ENCODE measurements around the gene SPG7.

The SPG7 gene

DNA sequence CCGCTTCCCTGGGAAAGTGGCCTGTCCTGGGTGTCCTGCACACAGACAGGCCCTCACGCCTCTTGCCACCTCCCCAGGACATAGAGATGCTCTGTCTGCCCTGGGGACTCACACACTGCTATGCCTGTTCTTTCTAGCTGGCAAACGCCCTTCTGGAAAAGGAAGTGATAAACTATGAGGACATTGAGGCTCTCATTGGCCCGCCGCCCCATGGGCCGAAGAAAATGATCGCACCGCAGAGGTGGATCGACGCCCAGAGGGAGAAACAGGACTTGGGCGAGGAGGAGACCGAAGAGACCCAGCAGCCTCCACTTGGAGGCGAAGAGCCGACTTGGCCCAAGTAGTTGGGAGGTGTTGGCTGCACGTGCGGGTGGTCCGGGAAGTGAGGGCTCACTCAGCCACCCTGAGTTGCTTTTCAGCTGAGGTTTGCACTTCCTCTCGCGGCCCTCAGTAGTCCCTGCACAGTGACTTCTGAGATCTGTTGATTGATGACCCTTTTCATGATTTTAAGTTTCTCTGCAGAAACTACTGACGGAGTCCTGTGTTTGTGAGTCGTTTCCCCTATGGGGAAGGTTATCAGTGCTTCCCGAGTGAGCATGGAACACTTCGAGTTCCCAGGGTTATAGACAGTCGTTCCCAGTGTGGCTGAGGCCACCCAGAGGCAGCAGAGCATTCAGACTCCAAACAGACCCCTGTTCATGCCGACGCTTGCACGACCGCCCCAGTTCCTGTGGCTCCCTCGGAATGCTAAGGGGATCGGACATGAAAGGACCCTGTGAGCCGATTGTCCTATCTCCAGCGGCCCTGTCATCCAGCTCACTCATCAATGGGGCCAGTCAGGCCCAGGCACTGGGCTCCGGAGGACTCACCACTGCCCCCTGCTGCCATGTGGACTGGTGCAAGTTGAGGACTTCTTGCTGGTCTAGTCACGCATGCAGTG lies 48.8 kb downstream of the SPG7 start:
- Mint-ChIP-seq H3K9me3 (no peaks in the 10 kb centered on the region), H3K27ac (no peak overlapping the region), H3K4me3 (no peak overlapping the region)

DNA sequence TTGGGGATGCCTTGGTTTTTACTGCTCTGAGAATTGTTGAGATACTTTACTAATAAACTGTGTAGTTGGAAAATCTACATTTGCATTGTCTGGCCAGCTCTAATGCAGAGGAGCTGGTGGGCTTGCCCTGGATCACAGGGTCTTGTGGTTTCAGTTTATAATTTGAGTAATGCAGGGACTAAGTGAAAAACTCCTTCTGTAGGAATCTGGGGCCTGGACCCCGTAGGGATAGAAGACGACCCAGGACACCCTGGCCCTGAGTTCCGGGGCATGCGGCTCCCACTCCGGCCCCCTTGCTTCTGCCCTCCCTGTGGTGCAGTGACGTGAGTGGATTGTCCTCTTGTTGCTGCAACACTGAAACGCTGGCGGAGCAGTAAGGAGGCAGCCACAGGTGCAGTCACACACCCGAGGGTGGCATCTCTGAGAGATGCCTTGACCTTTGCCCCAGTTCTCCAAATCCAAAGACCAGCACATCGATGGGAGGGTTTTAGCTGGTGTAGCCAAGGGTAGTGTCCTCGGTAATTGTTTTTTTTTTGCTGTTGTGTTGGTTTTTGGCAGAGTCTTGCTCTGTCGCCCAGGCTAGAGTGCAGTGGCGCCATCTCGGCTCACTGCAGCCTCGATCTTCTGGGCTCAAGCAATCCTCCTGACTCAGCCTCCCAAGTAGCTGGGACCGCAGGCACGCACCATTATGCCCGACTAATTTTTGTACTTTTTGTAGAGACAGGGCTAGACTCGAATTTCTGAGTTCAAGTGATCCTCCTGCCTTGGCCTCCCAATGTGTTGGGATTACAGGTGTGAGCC lies 49.7 kb downstream of the SPG7 start:
- Mint-ChIP-seq H3K27ac (no peak overlapping the region), H3K9me3 (no peaks in the 10 kb centered on the region), H3K36me3 (peaks cover 51% of the 10 kb centered on the region), H3K4me3 (no peak overlapping the region), H3K4me1 (peaks cover 27% of the 10 kb centered on the region)
- ATAC-seq: no peak
- DNase-seq (ENCODE audit: low spot score in 2 of 2): no peak

More for the DNA sequence above, 48.8 kb downstream of the SPG7 start:
- H3K4me1 Mint-ChIP-seq: peaks cover 21% of the 10 kb centered on the region
- H3K36me3 Mint-ChIP-seq: peaks cover 42% of the 10 kb centered on the region
- DNase-seq (ENCODE audit: low spot score in 2 of 2): peak; percentile 79 to 91
- ATAC-seq: peak; percentile 69

DNA sequence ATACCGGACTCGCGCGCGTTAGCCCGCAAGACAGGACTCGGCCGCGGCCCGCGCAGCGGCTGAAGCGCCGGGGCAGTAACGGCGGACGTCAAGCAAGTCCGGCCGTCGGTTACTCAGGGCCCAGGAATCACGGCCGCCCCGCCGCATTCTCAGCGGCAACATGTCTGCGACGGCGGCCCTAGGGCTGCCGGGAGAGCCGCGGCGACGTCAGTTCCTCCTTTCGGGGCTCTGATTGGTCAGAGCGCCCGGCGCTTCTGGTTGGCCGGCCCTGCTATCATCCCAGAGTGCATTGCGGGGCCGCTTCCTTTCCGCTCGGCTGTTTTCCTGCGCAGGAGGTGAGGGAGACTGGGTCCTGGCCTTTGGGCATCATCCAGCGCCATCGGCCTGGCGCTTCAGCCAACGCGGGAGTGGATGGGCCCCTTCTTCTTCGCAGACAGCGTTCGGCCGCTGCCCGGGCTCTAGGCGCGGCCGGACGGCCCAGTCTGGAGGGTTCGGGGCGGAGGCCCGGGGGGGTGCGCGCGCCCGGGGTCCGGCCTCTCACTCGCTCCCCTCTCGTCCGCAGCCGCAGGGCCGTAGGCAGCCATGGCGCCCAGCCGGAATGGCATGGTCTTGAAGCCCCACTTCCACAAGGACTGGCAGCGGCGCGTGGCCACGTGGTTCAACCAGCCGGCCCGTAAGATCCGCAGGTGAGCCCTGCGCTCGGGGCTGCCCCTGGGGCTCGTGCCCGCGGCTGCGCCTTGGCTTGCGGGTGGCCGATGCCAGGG lies 52.4 kb downstream of the SPG7 start, which contains the start of gene RPL13:
TSS of gene RPL13 (plus strand) at position 305 of the 764 bp plus-strand sequence. CDS start at position 583, 278 bp downstream.
- H3K4me3 Mint-ChIP-seq: peak within 1 kb of the TSS; percentile 96
- DNase-seq (ENCODE audit: low spot score in 2 of 2) (peak; percentile 80 to 95), ATAC-seq (peak; percentile 93)
- H3K27ac Mint-ChIP-seq: peak within 1 kb of the TSS; percentile 96
- H3K4me1 Mint-ChIP-seq: peaks cover 47% of the 10 kb centered on the region
- peaks cover 65% of the 10 kb centered on the region for H3K36me3 Mint-ChIP-seq
- no peaks in the 10 kb centered on the region for H3K9me3 Mint-ChIP-seq

DNA sequence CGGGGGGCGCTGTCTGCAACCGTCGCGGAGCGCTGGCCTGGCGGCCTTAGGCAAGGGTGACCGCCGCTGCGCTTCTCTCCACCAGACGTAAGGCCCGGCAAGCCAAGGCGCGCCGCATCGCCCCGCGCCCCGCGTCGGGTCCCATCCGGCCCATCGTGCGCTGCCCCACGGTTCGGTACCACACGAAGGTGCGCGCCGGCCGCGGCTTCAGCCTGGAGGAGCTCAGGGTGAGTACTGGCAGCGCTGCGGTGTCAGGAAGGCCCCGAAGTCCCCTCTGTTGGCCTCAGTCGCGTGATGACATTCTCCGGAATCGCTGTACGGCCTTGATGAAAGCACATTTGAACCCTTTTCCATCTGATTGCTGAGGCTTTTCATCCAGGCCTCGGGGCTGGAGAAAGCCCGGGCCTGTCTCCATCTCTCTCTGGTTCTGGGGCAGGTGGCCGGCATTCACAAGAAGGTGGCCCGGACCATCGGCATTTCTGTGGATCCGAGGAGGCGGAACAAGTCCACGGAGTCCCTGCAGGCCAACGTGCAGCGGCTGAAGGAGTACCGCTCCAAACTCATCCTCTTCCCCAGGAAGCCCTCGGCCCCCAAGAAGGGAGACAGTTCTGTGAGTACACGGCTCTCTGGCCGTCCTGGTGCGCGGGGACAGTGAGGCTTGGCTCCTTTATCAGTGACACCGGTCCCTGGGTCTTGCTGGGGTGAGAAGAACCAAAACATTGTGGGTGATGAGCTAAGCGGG lies 53.1 kb downstream of the SPG7 start:
- peaks cover 55% of the 10 kb centered on the region for H3K4me1 Mint-ChIP-seq
- no peak for DNase-seq (ENCODE audit: low spot score in 2 of 2)
- peaks cover 65% of the 10 kb centered on the region for H3K36me3 Mint-ChIP-seq
- H3K9me3 Mint-ChIP-seq: no peaks in the 10 kb centered on the region
- H3K27ac Mint-ChIP-seq: peak overlapping the region; percentile 96
- peak overlapping the region; percentile 96 for H3K4me3 Mint-ChIP-seq
- ATAC-seq: no peak

DNA sequence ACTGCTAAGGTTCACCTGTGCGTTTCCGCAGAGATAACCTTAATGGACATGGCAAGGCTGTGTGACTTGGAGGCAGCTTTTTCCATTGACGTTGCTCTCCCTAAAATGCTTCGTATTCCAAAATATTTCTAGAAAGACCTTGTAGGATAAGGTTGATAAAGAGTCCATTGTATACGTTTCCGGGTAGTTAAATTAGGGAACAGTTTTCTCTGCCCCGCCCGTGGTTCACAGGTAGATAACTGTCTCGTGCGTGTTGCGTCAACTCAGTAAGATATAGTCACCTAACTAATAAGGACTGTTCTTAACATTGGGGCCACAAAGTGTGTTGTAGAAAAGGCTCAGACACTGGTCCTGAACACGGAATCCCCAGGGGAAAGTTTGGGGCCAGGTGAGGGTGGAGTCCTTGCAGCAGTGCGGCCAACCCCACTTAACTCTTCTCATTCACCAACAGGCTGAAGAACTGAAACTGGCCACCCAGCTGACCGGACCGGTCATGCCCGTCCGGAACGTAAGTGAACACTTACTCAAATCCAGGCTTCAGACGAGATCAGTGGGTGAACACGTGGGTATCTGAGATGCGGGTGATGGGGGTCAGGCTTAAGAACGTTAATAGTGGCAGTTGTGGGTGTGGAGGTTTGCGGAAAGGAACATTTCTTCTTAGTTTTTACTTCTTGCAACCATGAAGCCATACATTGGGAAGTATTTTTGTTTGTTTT lies 53.8 kb downstream of the SPG7 start:
- Mint-ChIP-seq H3K9me3 (no peaks in the 10 kb centered on the region), H3K27ac (peak overlapping the region; percentile 96), H3K36me3 (peaks cover 65% of the 10 kb centered on the region), H3K4me3 (peak overlapping the region; percentile 96), H3K4me1 (peaks cover 57% of the 10 kb centered on the region)
- DNase-seq (ENCODE audit: low spot score in 2 of 2): no peak
- ATAC-seq: no peak

DNA sequence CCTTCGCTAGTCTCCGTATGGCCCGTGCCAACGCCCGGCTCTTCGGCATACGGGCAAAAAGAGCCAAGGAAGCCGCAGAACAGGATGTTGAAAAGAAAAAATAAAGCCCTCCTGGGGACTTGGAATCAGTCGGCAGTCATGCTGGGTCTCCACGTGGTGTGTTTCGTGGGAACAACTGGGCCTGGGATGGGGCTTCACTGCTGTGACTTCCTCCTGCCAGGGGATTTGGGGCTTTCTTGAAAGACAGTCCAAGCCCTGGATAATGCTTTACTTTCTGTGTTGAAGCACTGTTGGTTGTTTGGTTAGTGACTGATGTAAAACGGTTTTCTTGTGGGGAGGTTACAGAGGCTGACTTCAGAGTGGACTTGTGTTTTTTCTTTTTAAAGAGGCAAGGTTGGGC lies 54.7 kb downstream of the SPG7 start:
- peak overlapping the region; percentile 96 for H3K27ac Mint-ChIP-seq
- no peaks in the 10 kb centered on the region for H3K9me3 Mint-ChIP-seq
- ATAC-seq (no peak), DNase-seq (ENCODE audit: low spot score in 2 of 2) (no peak)
- H3K4me3 Mint-ChIP-seq: peak overlapping the region; percentile 96
- H3K4me1 Mint-ChIP-seq: peaks cover 50% of the 10 kb centered on the region
- peaks cover 65% of the 10 kb centered on the region for H3K36me3 Mint-ChIP-seq

DNA sequence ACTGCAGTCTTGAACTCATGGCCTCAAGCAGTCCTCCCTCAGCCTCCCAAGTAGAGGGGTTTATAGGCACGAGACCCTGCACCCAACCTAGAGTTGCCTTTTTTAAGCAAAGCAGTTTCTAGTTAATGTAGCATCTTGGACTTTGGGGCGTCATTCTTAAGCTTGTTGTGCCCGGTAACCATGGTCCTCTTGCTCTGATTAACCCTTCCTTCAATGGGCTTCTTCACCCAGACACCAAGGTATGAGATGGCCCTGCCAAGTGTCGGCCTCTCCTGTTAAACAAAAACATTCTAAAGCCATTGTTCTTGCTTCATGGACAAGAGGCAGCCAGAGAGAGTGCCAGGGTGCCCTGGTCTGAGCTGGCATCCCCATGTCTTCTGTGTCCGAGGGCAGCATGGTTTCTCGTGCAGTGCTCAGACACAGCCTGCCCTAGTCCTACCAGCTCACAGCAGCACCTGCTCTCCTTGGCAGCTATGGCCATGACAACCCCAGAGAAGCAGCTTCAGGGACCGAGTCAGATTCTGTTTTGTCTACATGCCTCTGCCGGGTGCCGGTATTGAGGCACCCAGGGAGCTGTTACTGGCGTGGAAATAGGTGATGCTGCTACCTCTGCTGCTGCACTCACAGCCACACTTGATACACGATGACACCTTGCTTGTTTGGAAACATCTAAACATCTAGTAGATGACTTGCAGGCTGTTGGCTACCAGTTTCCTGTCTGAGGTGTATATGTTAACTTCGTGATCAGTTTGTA lies 55.6 kb downstream of the SPG7 start:
- Mint-ChIP-seq H3K4me3 (peak overlapping the region; percentile 96), H3K9me3 (no peaks in the 10 kb centered on the region), H3K27ac (peak overlapping the region; percentile 61), H3K4me1 (peaks cover 50% of the 10 kb centered on the region), H3K36me3 (peaks cover 65% of the 10 kb centered on the region)
- ATAC-seq (no peak), DNase-seq (ENCODE audit: low spot score in 2 of 2) (no peak)

DNA sequence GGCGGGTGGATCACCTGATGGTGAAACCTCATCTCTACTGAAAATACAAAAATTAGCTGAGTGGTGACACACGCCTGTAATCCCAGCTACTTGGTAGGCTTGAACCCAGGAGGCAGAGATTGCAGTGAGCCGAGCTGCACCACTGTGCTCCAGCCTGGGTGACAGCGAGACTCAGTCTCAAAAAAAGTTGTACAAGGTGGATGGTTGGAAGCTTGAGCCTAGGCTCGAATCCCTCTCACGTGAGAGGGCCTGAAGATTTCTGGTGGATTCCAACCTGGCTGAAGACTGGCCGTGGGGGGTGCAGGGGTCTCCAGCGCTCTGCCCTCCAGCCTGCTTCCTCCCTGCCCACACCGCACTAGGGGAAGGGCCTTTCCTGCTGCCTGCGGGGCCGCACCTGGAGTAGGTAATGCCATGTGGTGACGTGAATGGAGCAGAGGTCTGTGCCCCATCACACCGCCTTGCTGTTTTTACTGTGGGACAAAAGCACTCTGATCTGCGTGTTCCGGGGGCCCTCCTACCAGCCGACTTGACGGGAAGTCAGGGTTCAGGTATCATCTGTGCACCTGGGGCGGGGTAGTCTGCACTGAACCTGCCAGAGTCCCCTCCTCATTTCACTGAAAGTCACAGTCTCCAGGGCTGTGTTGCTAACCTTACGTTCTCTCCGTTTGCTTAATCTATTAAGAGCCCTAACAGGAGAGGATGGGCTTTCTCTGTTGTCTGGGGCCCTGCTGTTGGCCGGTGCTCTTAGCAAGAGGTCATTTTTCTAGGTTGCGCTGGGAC lies 56.5 kb downstream of the SPG7 start:
- H3K4me1 Mint-ChIP-seq: peaks cover 46% of the 10 kb centered on the region
- peaks cover 65% of the 10 kb centered on the region for H3K36me3 Mint-ChIP-seq
- peak overlapping the region; percentile 96 for H3K4me3 Mint-ChIP-seq
- ATAC-seq (no peak), DNase-seq (ENCODE audit: low spot score in 2 of 2) (no peak)
- H3K9me3 Mint-ChIP-seq: no peaks in the 10 kb centered on the region
- H3K27ac Mint-ChIP-seq: peak overlapping the region; percentile 61

DNA sequence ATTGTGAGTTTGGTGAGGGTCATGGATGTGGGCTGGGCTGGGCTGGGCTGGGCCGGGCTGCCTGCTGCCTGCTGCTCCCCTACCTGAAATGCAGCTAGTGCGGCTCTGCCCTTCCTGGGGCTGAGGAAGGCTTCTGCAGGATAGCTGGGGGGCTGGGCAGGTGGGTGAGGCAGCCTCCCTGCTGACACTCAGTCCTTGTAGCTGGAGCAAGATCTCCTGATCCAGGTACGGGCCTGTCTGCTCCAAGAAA lies 57.0 kb downstream of the SPG7 start:
- ATAC-seq (no peak), DNase-seq (ENCODE audit: low spot score in 2 of 2) (no peak)
- Mint-ChIP-seq H3K27ac (peak overlapping the region; percentile 61), H3K4me3 (peak overlapping the region; percentile 96), H3K9me3 (no peaks in the 10 kb centered on the region), H3K36me3 (peaks cover 60% of the 10 kb centered on the region), H3K4me1 (peaks cover 43% of the 10 kb centered on the region)

DNA sequence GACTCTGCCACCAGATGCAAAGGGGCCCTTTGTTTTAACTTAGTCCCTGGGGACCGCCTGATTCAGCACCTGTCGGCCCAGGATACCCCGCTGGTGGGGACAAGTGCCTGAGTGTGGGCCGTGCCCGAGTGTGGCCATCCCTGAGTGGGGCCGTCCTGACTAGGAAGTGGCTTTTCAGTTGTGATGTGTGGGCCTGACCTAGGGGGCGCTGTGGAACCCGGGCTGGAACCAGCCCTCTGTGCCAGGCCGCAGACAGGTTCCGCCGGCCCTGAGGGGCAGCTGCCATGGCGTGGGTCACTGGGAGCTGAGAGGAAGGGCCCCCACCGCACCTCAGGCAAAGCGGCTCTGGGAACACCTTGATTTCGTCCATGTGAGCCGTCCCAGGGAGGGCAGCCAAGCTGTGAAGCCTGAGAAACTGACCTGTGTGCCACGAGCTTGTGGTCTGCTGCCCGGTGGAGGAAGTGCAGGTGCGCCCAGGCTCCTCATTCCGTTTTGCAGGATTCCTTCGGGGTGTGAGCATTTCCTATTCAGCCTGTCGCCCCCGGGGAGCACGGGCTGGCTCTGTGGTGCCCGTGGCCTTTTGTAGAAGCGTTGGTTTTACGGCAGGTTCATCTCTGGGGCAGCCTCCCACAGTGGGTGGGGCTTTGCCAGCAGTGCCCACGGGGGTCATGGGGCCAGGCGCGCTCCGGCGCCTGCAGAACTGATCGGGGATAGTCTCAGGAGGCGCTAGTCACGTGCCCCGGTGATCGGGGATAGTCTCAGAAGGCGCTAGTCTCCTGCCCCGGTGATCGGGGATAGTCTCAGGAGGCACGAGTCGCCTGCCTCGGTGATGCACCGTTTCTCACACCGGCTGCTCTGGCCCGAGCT lies 57.5 kb downstream of the SPG7 start:
- Mint-ChIP-seq H3K4me3 (peak overlapping the region; percentile 96), H3K27ac (peak overlapping the region; percentile 61), H3K9me3 (no peaks in the 10 kb centered on the region), H3K4me1 (peaks cover 43% of the 10 kb centered on the region), H3K36me3 (peaks cover 55% of the 10 kb centered on the region)
- peak; percentile 55 to 85 for DNase-seq (ENCODE audit: low spot score in 2 of 2)
- ATAC-seq: peak; percentile 47

DNA sequence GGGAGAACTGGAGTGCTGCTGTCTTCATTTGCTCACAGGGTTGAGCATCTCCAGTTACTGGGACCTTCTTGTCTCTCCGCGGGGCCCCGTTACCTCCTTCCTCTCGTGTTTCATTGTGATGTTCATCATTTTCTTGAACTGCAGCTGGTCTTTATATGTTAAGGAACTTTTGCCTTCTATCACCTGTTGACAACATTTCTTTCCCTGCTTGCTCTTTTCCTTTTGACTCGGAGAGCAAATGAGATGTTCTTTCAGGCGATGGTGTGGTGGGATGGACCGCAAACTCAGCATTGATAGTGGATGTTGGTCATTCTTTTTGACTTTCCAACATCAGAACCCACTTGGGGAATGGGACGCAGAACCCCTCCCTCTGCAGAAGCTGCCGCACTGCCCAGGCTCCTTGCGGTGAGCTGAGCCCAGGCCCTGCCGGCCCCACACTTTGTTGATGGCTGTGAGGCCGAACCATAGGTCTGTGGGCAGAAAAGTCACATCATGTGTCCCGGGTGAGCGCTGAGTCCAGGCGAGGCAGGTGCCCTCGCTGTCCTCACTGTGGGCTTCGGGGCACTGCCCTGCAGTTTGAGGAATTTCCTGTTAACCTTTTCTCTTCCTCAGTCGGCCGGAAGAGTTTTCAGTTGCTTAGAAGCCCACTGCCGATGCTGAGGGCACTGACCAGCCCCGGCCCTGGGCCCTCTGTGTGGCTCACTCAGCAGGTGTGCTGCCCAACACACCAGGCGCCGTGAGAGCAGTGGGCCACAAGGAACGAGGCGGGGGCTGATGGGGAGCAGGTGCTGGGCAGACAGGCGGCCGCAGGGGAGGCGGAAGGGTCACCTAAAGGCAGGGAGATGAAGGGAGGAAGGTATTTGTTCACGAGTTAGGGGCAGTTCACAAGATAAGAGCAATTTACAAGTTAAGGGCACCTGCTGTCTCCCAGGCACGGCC lies 59.7 kb downstream of the SPG7 start:
- no peak for DNase-seq (ENCODE audit: low spot score in 2 of 2)
- ATAC-seq: no peak
- Mint-ChIP-seq H3K36me3 (peaks cover 33% of the 10 kb centered on the region), H3K27ac (peak overlapping the region; percentile 26), H3K9me3 (no peaks in the 10 kb centered on the region), H3K4me3 (no peak overlapping the region), H3K4me1 (peaks cover 38% of the 10 kb centered on the region)
